PC-9 (cell line): ENCODE measurements around the gene IFI27L1. TPM values are rescaled to one million over a fixed set of nuclear protein-coding genes. Genes with fewer than 3 reads are reported as not detected.

Experiments used
- BruUV-seq: library from RNA; stranded (reverse); fragments of 400-500 nt; replicated peaks from 2 replicates; lab custom pipeline; 2021; lab: Mats Ljungman, UMichigan
- CTCF ChIA-PET: fragments of 300-600 bp; sonication (Branson Sonifier 250); formaldehyde crosslinking; loops from one replicate; lab custom pipeline; 2022; ENCODE audit warnings: antibody characterized with exemption; lab: Charles Lee
- POLR2A ChIA-PET: fragments of 300-600 bp; sonication (Branson Sonifier 250); formaldehyde crosslinking; loops from one replicate; lab custom pipeline; 2022; ENCODE audit warnings: antibody characterized with exemption; ENCODE audit not compliant: unreplicated experiment; lab: Charles Lee
- DNase-seq, 2 experiments: peaks; one replicate each; pipeline versions ENCODE4 v3.0.0 to v3.0.0-alpha.2; 2015 to 2022; ENCODE audit warnings: mixed read lengths in 1 of 2
- H2AFZ ChIP-seq: fragments of 200-600 bp; sonication (generic); 2 replicates; pipeline ENCODE4 v1.8.1; 2017; ENCODE audit warnings: antibody characterized with exemption
- H3F3A ChIP-seq: fragments of 200-600 bp; sonication (generic); 2 replicates; pipeline ENCODE4 v1.8.1; 2017; ENCODE audit warnings: antibody characterized with exemption, mild to moderate bottlenecking, low read depth; ENCODE audit not compliant: insufficient read depth
- H3K27ac ChIP-seq: fragments of 200-600 bp; sonication (generic); 2 replicates; pipeline ENCODE4 v1.6.1; 2016; ENCODE audit warnings: mixed run types
- H3K27me3 ChIP-seq: fragments of 200-600 bp; sonication (generic); 2 replicates; pipeline ENCODE4 v1.6.1; 2016; ENCODE audit warnings: low read depth, mixed run types; ENCODE audit not compliant: insufficient read depth
- H3K36me3 ChIP-seq: fragments of 200-600 bp; sonication (generic); 2 replicates; pipeline ENCODE4 v1.6.1; 2016; ENCODE audit warnings: low read depth, mixed run types
- H3K4me1 ChIP-seq: fragments of 200-600 bp; sonication (generic); replicated peaks from 2 replicates; pipeline ENCODE4 v1.6.1; 2016; ENCODE audit warnings: mixed run types; ENCODE audit not compliant: insufficient read depth
- H3K4me2 ChIP-seq: fragments of 200-600 bp; sonication (generic); 2 replicates; pipeline ENCODE4 v1.6.1; 2017; ENCODE audit warnings: mixed run types
- H3K4me3 ChIP-seq: fragments of 200-600 bp; sonication (generic); 2 replicates; pipeline ENCODE4 v1.6.1; 2016; ENCODE audit warnings: mixed run types
- H3K79me2 ChIP-seq: fragments of 200-600 bp; sonication (generic); 2 replicates; pipeline ENCODE4 v1.6.1; 2017; ENCODE audit warnings: low read depth, mixed run types
- H3K9me2 ChIP-seq: fragments of 200-600 bp; sonication (generic); 2 replicates; pipeline ENCODE4 v1.8.1; 2017; ENCODE audit warnings: mild to moderate bottlenecking; ENCODE audit not compliant: insufficient read depth
- H3K9me3 ChIP-seq: fragments of 200-600 bp; sonication (generic); 2 replicates; pipeline ENCODE4 v1.8.1; 2016; ENCODE audit warnings: low read depth; ENCODE audit not compliant: insufficient read depth
- H4K20me1 ChIP-seq: fragments of 200-600 bp; sonication (generic); 2 replicates; pipeline ENCODE4 v1.8.1; 2017; ENCODE audit not compliant: insufficient read depth
- EZH2 ChIP-seq: fragments of 200-600 bp; sonication (generic); IDR thresholded peaks from 2 replicates; pipeline ENCODE4 v1.8.0; 2017; ENCODE audit warnings: antibody characterized with exemption, low read depth
- intact Hi-C: fragments of 100-400 bp; cut with micrococcal nuclease; formaldehyde crosslinking; loops from one replicate; pipeline ENCODE4 v1.10.0; 2022; ENCODE audit not compliant: unreplicated experiment
- total RNA-seq: library from RNA; stranded (reverse); gene quantifications from 2 replicates; pipeline ENCODE4 v1.2.3, GENCODE V29; 2021
- TF ChIP-seq, protein P1 (sequence below): fragments of 200-600 bp; sonication (generic); conservative IDR thresholded peaks from 2 replicates; pipeline ENCODE4 v1.6.1; 2017; ENCODE audit warnings: mixed run types, antibody characterized with exemption, mild to moderate bottlenecking, moderate library complexity

Gene IFI27L1
- total RNA-seq, 1 experiment from 2014 or later = 9.7 TPM

GRCh38 chr14:94041551-94042346 is 39.4 kb upstream of the IFI27L1 start:
- Histone ChIP-seq H3K27ac (no peak overlapping the region), H3K9me2 (no peaks in the 10 kb centered on the region), H4K20me1 (no peaks in the 10 kb centered on the region), H3K4me1 (no peaks in the 10 kb centered on the region), H3F3A (no peaks in the 10 kb centered on the region), H2AFZ (no peak overlapping the region), H3K36me3 (no peaks in the 10 kb centered on the region), H3K9me3 (no peaks in the 10 kb centered on the region), H3K4me3 (no peak overlapping the region), H3K79me2 (no peaks in the 10 kb centered on the region), H3K27me3 (no peaks in the 10 kb centered on the region), H3K4me2 (no peak overlapping the region)
- CTCF ChIA-PET = interaction anchor here (0.5 kb wide), 1 partner anchor 303 kb away, joined by 3 read pairs; no protein-coding TSS in a partner anchor
- DNase-seq = no peak
- intact Hi-C loops = no loop called here
- POLR2A ChIA-PET = no interaction called here
- no peak for TF ChIP-seq EZH2
- TF ChIP-seq, protein P1, sequence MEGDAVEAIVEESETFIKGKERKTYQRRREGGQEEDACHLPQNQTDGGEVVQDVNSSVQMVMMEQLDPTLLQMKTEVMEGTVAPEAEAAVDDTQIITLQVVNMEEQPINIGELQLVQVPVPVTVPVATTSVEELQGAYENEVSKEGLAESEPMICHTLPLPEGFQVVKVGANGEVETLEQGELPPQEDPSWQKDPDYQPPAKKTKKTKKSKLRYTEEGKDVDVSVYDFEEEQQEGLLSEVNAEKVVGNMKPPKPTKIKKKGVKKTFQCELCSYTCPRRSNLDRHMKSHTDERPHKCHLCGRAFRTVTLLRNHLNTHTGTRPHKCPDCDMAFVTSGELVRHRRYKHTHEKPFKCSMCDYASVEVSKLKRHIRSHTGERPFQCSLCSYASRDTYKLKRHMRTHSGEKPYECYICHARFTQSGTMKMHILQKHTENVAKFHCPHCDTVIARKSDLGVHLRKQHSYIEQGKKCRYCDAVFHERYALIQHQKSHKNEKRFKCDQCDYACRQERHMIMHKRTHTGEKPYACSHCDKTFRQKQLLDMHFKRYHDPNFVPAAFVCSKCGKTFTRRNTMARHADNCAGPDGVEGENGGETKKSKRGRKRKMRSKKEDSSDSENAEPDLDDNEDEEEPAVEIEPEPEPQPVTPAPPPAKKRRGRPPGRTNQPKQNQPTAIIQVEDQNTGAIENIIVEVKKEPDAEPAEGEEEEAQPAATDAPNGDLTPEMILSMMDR = no peak
- no TSS peak for BruUV-seq

- H3K4me2 ChIP-seq = no peak overlapping the region
- H2AFZ ChIP-seq = no peak overlapping the region
- no peaks in the 10 kb centered on the region for H3K9me3 ChIP-seq
- H3K79me2 ChIP-seq = no peaks in the 10 kb centered on the region
- no peak for DNase-seq
- H3K27ac ChIP-seq = no peak overlapping the region
- no peaks in the 10 kb centered on the region for H3K9me2 ChIP-seq
- no peaks in the 10 kb centered on the region for H3F3A ChIP-seq
- no TSS peak for BruUV-seq
- no peaks in the 10 kb centered on the region for H4K20me1 ChIP-seq
- intact Hi-C loops = no loop called here
- no peak overlapping the region for H3K4me3 ChIP-seq
- H3K4me1 ChIP-seq = no peaks in the 10 kb centered on the region
- ChIA-PET CTCF (no interaction called here), POLR2A (no interaction called here)
- TF ChIP-seq, protein P1 = no peak
- no peak for TF ChIP-seq EZH2
- H3K27me3 ChIP-seq = no peaks in the 10 kb centered on the region
- no peaks in the 10 kb centered on the region for H3K36me3 ChIP-seq
These were observed 38.5 kb upstream of the IFI27L1 start for GRCh38 chr14:94042433-94043091.

DNA sequence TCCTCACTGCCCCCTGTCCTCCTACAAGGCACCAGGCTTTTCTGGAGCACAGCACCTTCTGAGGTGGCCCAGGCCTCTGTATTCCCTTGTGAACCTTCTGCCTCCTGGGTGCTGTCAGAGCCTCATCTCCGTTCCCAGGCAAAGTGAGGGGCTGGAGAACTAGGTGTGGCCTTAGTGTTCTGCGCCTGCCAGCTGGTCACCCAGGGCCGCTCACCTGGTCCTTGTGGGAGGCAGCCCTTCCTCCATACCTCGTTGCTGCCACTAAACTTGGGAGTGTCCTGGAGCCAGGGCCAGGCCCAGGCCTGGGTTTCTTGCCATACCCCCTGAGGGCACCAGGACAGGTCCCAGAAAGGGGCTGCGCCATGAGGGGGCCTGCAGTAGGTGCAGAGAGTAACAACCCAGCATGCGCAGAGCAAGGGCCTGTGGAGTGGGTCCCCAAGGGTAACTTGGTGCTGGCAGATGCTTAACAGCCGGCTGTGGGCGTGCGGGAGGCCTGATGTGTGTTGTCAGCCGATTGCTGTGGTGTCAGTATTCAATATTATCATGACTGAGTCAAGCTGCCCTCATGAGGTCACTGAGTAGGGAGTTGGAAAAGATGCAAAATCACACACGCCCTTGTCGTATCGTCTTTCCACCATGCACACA is 37.9 kb upstream of the IFI27L1 start:
- Histone ChIP-seq H2AFZ (no peak overlapping the region), H3K79me2 (no peaks in the 10 kb centered on the region), H4K20me1 (no peaks in the 10 kb centered on the region), H3K27me3 (no peaks in the 10 kb centered on the region), H3K9me2 (no peaks in the 10 kb centered on the region), H3K4me3 (no peak overlapping the region), H3K4me2 (no peak overlapping the region), H3K27ac (no peak overlapping the region), H3K4me1 (no peaks in the 10 kb centered on the region), H3K9me3 (no peaks in the 10 kb centered on the region), H3F3A (no peaks in the 10 kb centered on the region), H3K36me3 (no peaks in the 10 kb centered on the region)
- POLR2A ChIA-PET = no interaction called here
- no peak for DNase-seq
- CTCF ChIA-PET = no interaction called here
- BruUV-seq = no TSS peak
- TF ChIP-seq, protein P1 = no peak
- no peak for TF ChIP-seq EZH2
- intact Hi-C loops = no loop called here
